IPS-15b (cell line): ENCODE results near the gene SV2B.

Experiments used
- H3K27me3 ChIP-seq: one replicate; pipeline ENCODE4 v1.6.1; 2013; ENCODE audit warnings: low read length; ENCODE audit not compliant: control insufficient read depth, insufficient read depth
- H3K36me3 ChIP-seq: one replicate; pipeline ENCODE4 v1.6.1; 2013; ENCODE audit warnings: low read length; ENCODE audit not compliant: control insufficient read depth, insufficient read depth
- H3K4me1 ChIP-seq: one replicate; pipeline ENCODE4 v1.6.1; 2013; ENCODE audit warnings: mild to moderate bottlenecking, low read length; ENCODE audit not compliant: control insufficient read depth, insufficient read depth
- H3K4me3 ChIP-seq: one replicate; pipeline ENCODE4 v1.5.1; 2013; ENCODE audit warnings: low read depth, low read length
- H3K9ac ChIP-seq: one replicate; pipeline ENCODE4 v1.6.1; 2013; ENCODE audit warnings: low read depth, mild to moderate bottlenecking, low read length
- H3K9me3 ChIP-seq: one replicate; pipeline ENCODE4 v1.6.1; 2013; ENCODE audit warnings: mild to moderate bottlenecking, low read length; ENCODE audit not compliant: control insufficient read depth, insufficient read depth

Gene SV2B

DNA sequence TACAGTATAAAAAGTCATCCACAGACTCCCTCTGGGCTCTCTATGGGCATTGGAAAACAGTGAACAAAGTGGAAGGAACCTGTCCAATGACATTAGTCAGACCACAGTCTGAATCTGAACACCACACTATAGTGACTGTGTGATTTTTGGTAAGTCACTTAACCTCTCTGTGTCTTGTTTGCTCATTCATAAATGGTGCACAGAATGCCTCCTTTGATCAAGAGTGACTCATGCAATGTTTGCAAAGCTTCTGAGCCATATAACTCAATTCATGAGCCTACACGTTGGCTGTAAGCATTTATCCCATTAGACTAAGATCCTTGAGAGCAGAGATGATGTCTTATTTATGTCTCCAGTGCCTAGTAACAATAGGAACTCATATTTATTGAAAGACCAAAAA lies 46.7 kb downstream of the SV2B start:
- H3K9ac ChIP-seq, result no peak overlapping the region
- H3K4me1 ChIP-seq, result peaks cover 2% of the 10 kb centered on the region
- H3K27me3 ChIP-seq, result no peaks in the 10 kb centered on the region
- no peaks in the 10 kb centered on the region for H3K36me3 ChIP-seq
- no peak overlapping the region for H3K4me3 ChIP-seq
- H3K9me3 ChIP-seq, result no peaks in the 10 kb centered on the region

DNA sequence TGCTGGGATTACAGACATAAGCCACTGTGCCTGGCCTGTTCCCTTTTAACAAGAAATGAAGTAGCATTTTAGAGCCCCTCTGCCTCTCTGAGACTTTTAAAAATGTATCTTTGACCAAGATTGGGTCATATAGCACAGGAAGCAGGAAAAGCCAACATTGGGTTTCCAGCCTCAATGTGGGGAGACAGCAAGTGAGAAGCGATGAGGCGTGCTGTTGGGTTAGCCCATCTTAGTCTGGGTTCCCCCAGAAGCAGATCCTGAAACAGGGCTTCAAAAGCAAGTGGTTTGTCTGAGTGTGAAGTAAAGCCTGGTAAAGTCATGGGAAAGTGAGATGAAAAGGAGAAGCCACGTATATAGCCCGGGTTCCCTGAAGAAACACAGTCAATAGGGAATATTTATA lies 48.2 kb downstream of the SV2B start:
- Histone ChIP-seq H3K9me3 (no peaks in the 10 kb centered on the region), H3K27me3 (no peaks in the 10 kb centered on the region), H3K4me1 (no peaks in the 10 kb centered on the region), H3K4me3 (no peak overlapping the region), H3K36me3 (no peaks in the 10 kb centered on the region), H3K9ac (no peak overlapping the region)

DNA sequence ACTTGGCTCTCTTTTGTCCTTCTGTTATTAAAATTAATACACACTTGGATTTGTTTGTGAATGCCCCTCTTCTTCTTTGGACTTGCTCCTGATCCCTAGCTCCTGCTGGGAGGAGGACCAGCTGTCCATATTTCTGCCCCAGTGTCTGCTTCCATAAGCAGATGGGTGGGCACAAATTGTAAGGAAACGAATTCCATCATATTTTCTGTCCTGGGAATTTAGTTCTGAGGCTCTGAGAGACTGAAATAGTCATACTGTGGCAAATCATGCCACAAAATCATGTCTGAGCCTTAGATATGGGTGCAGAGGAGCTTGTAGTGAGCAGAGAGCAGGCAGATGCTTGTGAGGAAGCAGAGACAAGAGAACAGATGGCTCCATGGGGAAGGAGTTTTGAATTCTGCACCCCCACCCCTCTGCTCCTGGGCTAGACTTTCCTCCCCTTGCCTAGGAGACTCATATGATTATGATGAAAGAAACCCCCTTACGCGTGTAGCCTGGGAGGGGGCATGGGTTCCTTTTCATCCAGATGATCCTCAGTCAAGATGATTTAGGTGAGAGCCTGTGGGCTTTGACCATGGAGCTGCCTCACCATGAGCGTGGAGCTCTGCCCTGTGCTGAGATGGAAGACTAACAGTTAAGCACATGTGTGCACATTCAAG lies 50.6 kb downstream of the SV2B start:
- no peaks in the 10 kb centered on the region for H3K27me3 ChIP-seq
- no peak overlapping the region for H3K4me3 ChIP-seq
- no peaks in the 10 kb centered on the region for H3K9me3 ChIP-seq
- no peaks in the 10 kb centered on the region for H3K36me3 ChIP-seq
- no peaks in the 10 kb centered on the region for H3K4me1 ChIP-seq
- H3K9ac ChIP-seq, result no peak overlapping the region

DNA sequence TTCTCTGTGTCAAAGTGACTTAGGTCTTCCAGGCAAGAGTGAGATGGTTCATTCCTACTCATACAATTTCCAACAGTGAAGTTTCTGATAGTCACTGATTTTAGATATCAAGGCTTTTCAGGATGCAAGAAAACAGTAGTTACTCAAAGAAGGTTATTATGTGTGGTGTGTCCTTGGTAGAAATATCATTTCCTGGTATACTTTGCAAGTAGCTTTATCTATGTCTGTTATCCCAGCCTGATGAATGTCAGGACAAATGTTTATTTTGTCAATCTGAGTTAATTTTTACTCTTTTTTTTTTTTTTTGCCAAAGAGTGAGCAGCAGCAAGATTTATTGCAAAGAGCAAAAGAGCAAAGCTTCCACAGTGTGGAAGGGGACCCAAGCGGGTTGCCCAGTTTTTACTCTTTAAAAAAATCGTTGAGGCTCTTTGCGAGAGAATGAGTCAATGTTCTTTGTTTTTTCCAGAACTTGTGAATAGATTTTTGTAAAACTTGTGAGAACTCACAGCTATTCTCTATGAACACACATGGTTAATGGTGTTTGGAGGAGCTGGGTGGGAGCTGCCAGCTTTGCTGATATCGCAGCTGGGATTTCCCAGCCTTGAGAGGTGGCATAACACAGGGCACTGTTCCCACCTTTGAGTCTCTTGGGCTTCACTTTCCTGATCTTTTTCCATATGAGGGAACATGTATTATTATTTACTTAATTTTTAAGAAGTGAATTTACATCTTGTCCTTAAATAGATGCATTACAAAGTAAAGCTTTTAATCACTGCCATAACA lies 51.9 kb downstream of the SV2B start:
- Histone ChIP-seq H3K9me3 (no peaks in the 10 kb centered on the region), H3K4me1 (no peaks in the 10 kb centered on the region), H3K4me3 (no peak overlapping the region), H3K27me3 (no peaks in the 10 kb centered on the region), H3K36me3 (no peaks in the 10 kb centered on the region), H3K9ac (no peak overlapping the region)

DNA sequence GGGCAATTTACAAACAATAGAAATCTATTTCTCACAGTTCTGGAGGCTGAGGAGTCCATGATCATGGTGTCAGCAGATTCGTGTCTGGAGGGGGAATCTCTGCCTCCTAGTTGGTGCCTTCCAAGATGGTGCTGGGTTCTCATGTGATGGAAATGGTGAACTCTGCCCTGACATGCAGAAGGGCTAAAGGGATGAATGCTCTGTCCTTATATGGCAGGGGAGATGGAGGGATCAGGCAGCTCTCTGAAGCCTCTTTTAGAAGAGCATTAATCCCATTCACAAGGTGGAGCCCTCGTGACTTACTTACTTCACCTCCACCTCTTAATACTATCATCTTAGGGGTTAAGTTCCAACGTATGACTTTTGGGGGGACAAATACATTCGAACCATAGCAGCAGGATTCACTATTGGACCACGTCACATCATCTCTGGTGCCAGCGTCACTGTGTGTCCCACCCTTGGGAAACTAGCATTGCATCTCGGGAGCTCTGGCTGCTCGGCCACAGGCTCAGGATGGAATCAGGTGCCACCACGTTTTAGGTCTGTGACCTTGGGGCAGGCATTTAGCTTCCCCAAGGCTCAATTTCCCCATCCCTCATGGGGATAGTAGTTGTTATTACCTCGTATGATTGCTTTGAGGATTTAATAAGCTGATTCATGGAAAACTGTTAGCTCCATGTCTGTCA lies 53.0 kb downstream of the SV2B start:
- Histone ChIP-seq H3K9me3 (no peaks in the 10 kb centered on the region), H3K27me3 (no peaks in the 10 kb centered on the region), H3K4me3 (no peak overlapping the region), H3K9ac (no peak overlapping the region), H3K36me3 (no peaks in the 10 kb centered on the region), H3K4me1 (no peaks in the 10 kb centered on the region)

DNA sequence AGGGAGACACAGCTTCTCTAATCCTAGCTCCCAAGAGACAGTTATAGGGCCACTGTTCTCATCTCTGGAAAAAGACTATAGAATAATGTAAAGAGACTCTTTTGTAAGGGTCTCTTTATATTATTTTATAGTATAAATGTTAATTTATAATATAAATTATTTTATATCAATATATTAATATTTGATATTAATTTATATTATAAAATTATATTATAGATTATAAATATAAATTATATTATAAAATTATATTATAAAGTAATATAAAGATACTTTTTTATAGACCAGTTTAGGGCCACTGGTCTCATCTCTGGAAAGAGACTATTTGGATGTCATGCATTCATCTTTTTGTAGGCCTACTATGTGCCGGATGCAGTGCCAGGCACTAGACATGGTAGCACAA lies 53.9 kb downstream of the SV2B start:
- Histone ChIP-seq H3K9ac (no peak overlapping the region), H3K36me3 (no peaks in the 10 kb centered on the region), H3K4me3 (no peak overlapping the region), H3K9me3 (no peaks in the 10 kb centered on the region), H3K27me3 (no peaks in the 10 kb centered on the region), H3K4me1 (no peaks in the 10 kb centered on the region)

DNA sequence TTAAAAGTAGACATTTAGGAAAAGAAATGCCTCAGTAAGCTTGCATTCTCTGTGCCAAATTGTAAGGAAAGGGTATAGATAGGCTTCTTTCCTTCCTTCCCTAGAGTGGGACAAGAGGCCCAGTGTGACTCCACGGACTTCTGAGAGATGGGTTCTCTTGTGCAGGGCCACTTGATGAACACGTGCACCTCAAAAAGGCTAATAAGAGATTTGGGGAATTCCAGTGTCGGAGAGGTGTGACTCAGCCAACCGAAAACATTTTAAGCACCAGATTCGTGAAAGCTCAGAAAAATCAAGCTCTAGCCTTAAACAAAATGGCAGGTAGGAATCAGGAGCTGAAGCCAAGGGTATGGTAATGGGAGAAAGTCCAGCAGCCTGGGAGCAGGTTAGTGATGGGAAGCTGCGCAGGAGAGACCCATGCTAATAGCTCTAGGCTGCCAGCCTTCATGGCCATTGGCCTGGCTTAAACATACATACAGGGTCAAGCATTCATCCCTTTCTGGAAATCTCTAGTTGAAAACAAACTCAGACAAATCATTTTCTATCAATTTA lies 56.2 kb downstream of the SV2B start:
- no peak overlapping the region for H3K4me3 ChIP-seq
- no peak overlapping the region for H3K9ac ChIP-seq
- no peaks in the 10 kb centered on the region for H3K27me3 ChIP-seq
- H3K36me3 ChIP-seq, result no peaks in the 10 kb centered on the region
- no peaks in the 10 kb centered on the region for H3K4me1 ChIP-seq
- no peaks in the 10 kb centered on the region for H3K9me3 ChIP-seq

DNA sequence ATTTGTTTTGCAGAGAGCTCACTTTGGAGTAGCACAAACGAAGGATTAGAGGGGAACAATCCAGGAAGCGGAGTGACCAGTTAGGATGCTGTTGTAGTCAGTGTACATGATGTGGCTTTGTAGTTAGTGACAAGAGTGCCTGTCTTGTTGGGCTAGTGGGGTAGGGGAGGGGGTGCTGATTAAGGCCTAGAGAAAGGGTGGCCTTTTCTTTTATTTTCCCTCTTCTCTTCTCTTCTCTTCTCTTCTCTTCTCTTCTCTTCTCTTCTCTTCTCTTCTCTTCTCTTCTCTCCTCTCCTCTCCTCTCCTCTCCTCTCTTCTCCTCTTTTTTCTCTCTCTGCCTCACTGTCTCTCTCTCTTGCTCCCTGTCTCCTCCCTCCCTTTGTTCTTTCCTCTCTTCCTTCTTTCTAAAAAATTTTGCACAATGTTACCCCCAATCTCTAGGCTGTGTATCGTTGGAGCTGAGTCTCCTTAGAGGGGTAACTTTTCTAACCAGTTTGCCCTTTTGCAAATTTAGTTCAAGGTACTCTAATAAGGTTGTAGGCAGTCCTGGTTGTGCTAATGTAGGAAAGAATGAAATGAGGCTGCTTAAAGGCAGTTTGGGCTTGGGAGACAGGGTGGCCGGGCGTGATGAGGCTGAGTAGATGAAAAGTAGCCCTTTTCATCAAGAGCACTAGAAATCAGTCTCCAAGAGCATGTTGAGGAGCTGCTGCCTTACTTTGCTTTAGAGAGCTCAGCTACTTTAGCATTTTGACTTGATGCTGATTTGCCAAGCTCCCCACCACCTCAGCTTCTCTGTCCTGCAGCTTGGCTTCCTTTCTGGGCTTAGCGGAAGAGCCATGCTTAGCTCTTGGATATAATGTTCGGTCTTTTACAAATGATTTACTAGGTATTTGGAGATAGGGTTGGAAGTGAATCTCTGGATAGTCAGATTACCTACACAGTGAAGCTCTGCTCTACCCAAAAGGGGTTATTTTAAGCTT lies 58.6 kb downstream of the SV2B start:
- H3K4me1 ChIP-seq, result no peaks in the 10 kb centered on the region
- H3K4me3 ChIP-seq, result no peak overlapping the region
- H3K9ac ChIP-seq, result no peak overlapping the region
- H3K27me3 ChIP-seq, result no peaks in the 10 kb centered on the region
- no peaks in the 10 kb centered on the region for H3K9me3 ChIP-seq
- H3K36me3 ChIP-seq, result no peaks in the 10 kb centered on the region

DNA sequence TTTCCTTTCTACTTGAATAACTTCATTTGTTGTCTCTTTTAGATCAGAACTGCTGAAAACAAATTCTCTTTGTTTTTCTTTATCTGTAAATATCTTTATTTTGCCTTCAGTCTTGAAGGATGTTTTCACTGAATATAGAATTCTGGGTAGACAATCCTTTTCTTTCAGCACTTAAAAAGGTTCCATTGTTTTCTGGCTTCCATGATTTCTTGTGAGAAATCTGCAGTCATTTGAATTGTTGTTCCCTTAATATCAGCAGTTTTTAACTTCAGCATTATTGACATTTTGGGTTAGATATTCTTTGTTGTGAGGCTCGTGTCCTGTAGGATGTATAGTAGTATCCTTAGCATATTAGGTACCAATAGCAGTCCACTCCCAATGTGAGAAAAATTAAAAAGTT lies 65.8 kb downstream of the SV2B start:
- no peaks in the 10 kb centered on the region for H3K4me1 ChIP-seq
- H3K4me3 ChIP-seq, result no peak overlapping the region

DNA sequence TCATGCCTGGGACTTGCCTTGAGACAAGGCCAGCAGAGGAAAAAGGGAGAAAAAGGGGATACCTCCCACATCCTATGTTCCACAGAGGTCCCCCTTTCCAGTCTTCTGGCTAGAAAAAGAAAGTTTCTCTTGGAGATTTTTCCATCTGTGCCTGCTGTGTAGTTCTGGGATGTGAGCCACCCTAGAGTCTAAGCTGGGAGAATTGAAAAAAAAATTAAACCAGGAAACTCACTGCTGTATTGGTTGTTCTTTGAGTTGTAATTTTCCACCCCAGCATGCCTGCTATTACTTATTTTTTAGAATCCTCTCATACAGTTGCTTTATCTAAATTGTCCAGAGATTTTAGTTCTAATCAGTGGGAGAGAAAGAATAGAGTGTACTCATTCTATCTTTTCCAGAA lies 68.4 kb downstream of the SV2B start:
- Histone ChIP-seq H3K4me1 (no peaks in the 10 kb centered on the region), H3K9ac (no peak overlapping the region), H3K4me3 (no peak overlapping the region), H3K9me3 (no peaks in the 10 kb centered on the region), H3K27me3 (no peaks in the 10 kb centered on the region), H3K36me3 (no peaks in the 10 kb centered on the region)

More for the DNA sequence above, 65.8 kb downstream of the SV2B start:
- Histone ChIP-seq H3K27me3 (no peaks in the 10 kb centered on the region), H3K9ac (no peak overlapping the region), H3K9me3 (no peaks in the 10 kb centered on the region), H3K36me3 (no peaks in the 10 kb centered on the region)

DNA sequence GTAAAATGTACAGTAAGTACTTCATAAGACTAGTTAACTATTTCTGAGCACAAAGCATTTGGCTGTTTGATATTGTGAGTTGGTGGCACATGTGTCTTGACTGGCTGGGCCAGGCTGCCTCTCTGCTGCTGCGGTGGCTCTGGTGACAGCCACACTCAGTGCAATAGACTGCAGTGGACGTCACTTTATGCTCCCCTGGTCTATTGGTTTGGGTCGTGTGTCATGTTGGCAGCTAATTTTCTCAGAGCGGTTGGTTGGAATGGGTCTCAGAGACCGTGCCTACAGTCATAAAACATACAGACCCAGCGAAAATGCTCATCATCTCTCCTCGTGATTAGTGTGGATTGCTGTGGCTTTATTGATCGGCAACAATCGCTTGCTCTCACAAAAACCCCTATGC lies 71.3 kb downstream of the SV2B start:
- no peaks in the 10 kb centered on the region for H3K27me3 ChIP-seq

More for the DNA sequence above, 71.3 kb downstream of the SV2B start:
- no peak overlapping the region for H3K4me3 ChIP-seq
- no peaks in the 10 kb centered on the region for H3K4me1 ChIP-seq
- H3K9me3 ChIP-seq, result no peaks in the 10 kb centered on the region
- no peaks in the 10 kb centered on the region for H3K36me3 ChIP-seq
- H3K9ac ChIP-seq, result no peak overlapping the region
